MM.1S (cell line): ENCODE data around the gene ERC2.

Source experiments
- DNase-seq: peaks from one replicate; pipeline ENCODE4 v3.0.0-alpha.2; 2015
- H2AFZ ChIP-seq: fragments of 300-600 bp; sonication (generic); 2 replicates; pipeline ENCODE4 v1.6.0; 2016; ENCODE audit warnings: antibody characterized with exemption, low read length
- H3F3A ChIP-seq: fragments of 300-600 bp; sonication (generic); 2 replicates; pipeline ENCODE4 v1.6.1; 2016; ENCODE audit warnings: mild to moderate bottlenecking, antibody characterized with exemption, low read length, moderate library complexity, mixed read lengths; ENCODE audit not compliant: insufficient read depth
- H3K27ac ChIP-seq: fragments of 300-600 bp; sonication (generic); 2 replicates; pipeline ENCODE4 v1.5.1; 2016; ENCODE audit warnings: mild to moderate bottlenecking, low read length
- H3K27me3 ChIP-seq: fragments of 300-600 bp; sonication (generic); replicated peaks from 2 replicates; pipeline ENCODE4 v1.6.0; 2016; ENCODE audit warnings: low read length; ENCODE audit not compliant: insufficient read depth
- H3K36me3 ChIP-seq: fragments of 300-600 bp; sonication (generic); replicated peaks from 2 replicates; pipeline ENCODE4 v1.6.1; 2016; ENCODE audit warnings: mild to moderate bottlenecking, low read length, mixed read lengths; ENCODE audit not compliant: insufficient read depth
- H3K4me1 ChIP-seq: fragments of 300-600 bp; sonication (generic); 2 replicates; pipeline ENCODE4 v1.6.1; 2016; ENCODE audit warnings: low read length, mixed read lengths
- H3K4me2 ChIP-seq: fragments of 300-600 bp; sonication (generic); 2 replicates; pipeline ENCODE4 v1.6.0; 2016; ENCODE audit warnings: low read depth, low read length
- H3K4me3 ChIP-seq: fragments of 300-600 bp; sonication (generic); 2 replicates; pipeline ENCODE4 v1.5.1; 2016; ENCODE audit warnings: low read length, mixed read lengths
- H3K79me2 ChIP-seq: fragments of 300-600 bp; sonication (generic); 2 replicates; pipeline ENCODE4 v1.6.1; 2016; ENCODE audit warnings: mixed run types, low read length, mixed read lengths
- H3K9ac ChIP-seq: fragments of 300-600 bp; sonication (generic); 2 replicates; pipeline ENCODE4 v1.6.1; 2016; ENCODE audit warnings: low read length, mixed read lengths
- H3K9me2 ChIP-seq: fragments of 300-600 bp; sonication (generic); replicated peaks from 2 replicates; pipeline ENCODE4 v1.6.1; 2016; ENCODE audit warnings: mild to moderate bottlenecking, low read length, mixed read lengths; ENCODE audit not compliant: insufficient read depth
- H3K9me3 ChIP-seq: fragments of 300-600 bp; sonication (generic); replicated peaks from 2 replicates; pipeline ENCODE4 v1.6.1; 2016; ENCODE audit warnings: mild to moderate bottlenecking, low read length, mixed read lengths; ENCODE audit not compliant: insufficient read depth
- H4K20me1 ChIP-seq: fragments of 300-600 bp; sonication (generic); 2 replicates; pipeline ENCODE4 v1.6.1; 2016; ENCODE audit warnings: mild to moderate bottlenecking, low read length, moderate library complexity, mixed read lengths; ENCODE audit not compliant: insufficient read depth
- CTCF ChIP-seq: fragments of 300-600 bp; sonication (generic); IDR thresholded peaks from 2 replicates; pipeline ENCODE4 v1.5.1; 2016; ENCODE audit warnings: antibody characterized with exemption, low read length, mixed read lengths
- EZH2 ChIP-seq: fragments of 300-600 bp; sonication (generic); optimal IDR thresholded peaks from 2 replicates; pipeline ENCODE3; 2017; ENCODE audit warnings: low read depth, mild to moderate bottlenecking, antibody characterized with exemption, low read length, mixed read lengths
- EZH2phosphoT487 ChIP-seq: fragments of 300-600 bp; sonication (generic); IDR thresholded peaks from 2 replicates; pipeline ENCODE4 v1.6.1; 2018; ENCODE audit warnings: antibody characterized with exemption, low read length

Gene ERC2

GRCh38 chr3:55572816-55573215 lies 895.5 kb downstream of the ERC2 start:
- DNase-seq, result no peak
- H4K20me1 ChIP-seq, result no peaks in the 10 kb centered on the region
- TF ChIP-seq EZH2 (no peak), CTCF (no peak), EZH2phosphoT487 (no peak)
- no peak overlapping the region for H3K4me2 ChIP-seq
- H3K27me3 ChIP-seq, result no peaks in the 10 kb centered on the region
- no peaks in the 10 kb centered on the region for H3K4me1 ChIP-seq
- no peaks in the 10 kb centered on the region for H3K9me2 ChIP-seq
- H2AFZ ChIP-seq, result no peak overlapping the region
- no peaks in the 10 kb centered on the region for H3K36me3 ChIP-seq
- H3K4me3 ChIP-seq, result no peak overlapping the region
- H3K9ac ChIP-seq, result no peak overlapping the region
- no peaks in the 10 kb centered on the region for H3K79me2 ChIP-seq
- H3K27ac ChIP-seq, result no peak overlapping the region
- no peaks in the 10 kb centered on the region for H3K9me3 ChIP-seq
- H3F3A ChIP-seq, result no peaks in the 10 kb centered on the region

GRCh38 chr3:55571913-55572312 lies 896.4 kb downstream of the ERC2 start:
- no peaks in the 10 kb centered on the region for H3K27me3 ChIP-seq
- no peaks in the 10 kb centered on the region for H3F3A ChIP-seq
- H3K4me3 ChIP-seq, result no peak overlapping the region
- no peaks in the 10 kb centered on the region for H3K9me3 ChIP-seq
- H3K9me2 ChIP-seq, result no peaks in the 10 kb centered on the region
- no peak overlapping the region for H3K9ac ChIP-seq
- no peak overlapping the region for H2AFZ ChIP-seq
- no peaks in the 10 kb centered on the region for H3K79me2 ChIP-seq
- H3K4me1 ChIP-seq, result no peaks in the 10 kb centered on the region
- no peak overlapping the region for H3K27ac ChIP-seq
- H4K20me1 ChIP-seq, result no peaks in the 10 kb centered on the region
- no peaks in the 10 kb centered on the region for H3K36me3 ChIP-seq
- TF ChIP-seq EZH2phosphoT487 (no peak), CTCF (no peak), EZH2 (no peak)
- no peak for DNase-seq
- H3K4me2 ChIP-seq, result no peak overlapping the region

GRCh38 chr3:55571216-55571813 lies 897.0 kb downstream of the ERC2 start:
- DNase-seq, result no peak
- H3K27ac ChIP-seq, result no peak overlapping the region
- no peaks in the 10 kb centered on the region for H3F3A ChIP-seq
- no peaks in the 10 kb centered on the region for H3K9me2 ChIP-seq
- no peak overlapping the region for H3K4me2 ChIP-seq
- no peaks in the 10 kb centered on the region for H3K79me2 ChIP-seq
- no peak overlapping the region for H3K9ac ChIP-seq
- no peaks in the 10 kb centered on the region for H3K36me3 ChIP-seq
- no peaks in the 10 kb centered on the region for H4K20me1 ChIP-seq
- H3K4me3 ChIP-seq, result no peak overlapping the region
- H3K9me3 ChIP-seq, result no peaks in the 10 kb centered on the region
- TF ChIP-seq EZH2phosphoT487 (no peak), EZH2 (no peak), CTCF (no peak)
- H2AFZ ChIP-seq, result no peak overlapping the region
- H3K27me3 ChIP-seq, result no peaks in the 10 kb centered on the region
- no peaks in the 10 kb centered on the region for H3K4me1 ChIP-seq
